Adipose tissue (tissue), 3 donors: ENCODE measurements around the gene COBL. TPM values are rescaled to one million over a fixed set of nuclear protein-coding genes. Genes with fewer than 3 reads are reported as not detected.

Experiments
- H3K27ac ChIP-seq: one replicate; pipeline ENCODE4 v1.5.1; 2013; ENCODE audit warnings: low read depth, low read length
- WGBS, 3 donors: extraction: QIAGEN DNeasy Blood & Tissue Kit; methylation state at CpG; one replicate each; pipeline ENCODE4 v1.1.7; 2013; 5-methylcytosine and 5-hydroxymethylcytosine counted together
- polyA plus RNA-seq, 3 donors: library from polyadenylated mRNA; stranded (reverse); fragments of 200-250 nt; gene quantifications; one replicate each; pipeline ENCODE4 v1.2.3, GENCODE V29; 2013
- donor health status: healthy with polysubstance abuse.
- donor health status: Bipolar disorder and iron deficiency.
- donor health status: healthy.

COBL gene
- polyA plus RNA-seq, 3 donors, result 1.8 to 8.0 (median 4.8) TPM

DNA sequence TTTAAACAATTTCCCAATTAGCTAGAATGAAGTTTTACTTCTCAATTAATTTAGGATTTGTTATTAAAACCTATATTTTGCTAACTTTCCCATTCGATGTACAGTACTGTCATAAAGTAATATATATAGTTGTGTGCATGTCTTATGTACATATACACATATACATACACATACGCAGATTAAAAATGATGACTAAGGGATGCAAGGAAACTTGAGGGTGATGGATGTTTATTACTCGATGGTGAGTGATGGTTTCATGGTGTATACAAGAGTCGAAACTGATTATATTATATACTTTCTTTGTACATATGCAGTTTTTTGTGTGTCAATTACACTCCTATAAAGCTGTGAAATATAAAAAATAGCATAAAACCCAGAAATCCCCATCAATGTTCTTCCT is 248.2 kb downstream of the COBL start:
- WGBS, 3 donors, result 84 to 91% (median 85%) methylated on average over 4 of the region's 4 CpGs

DNA sequence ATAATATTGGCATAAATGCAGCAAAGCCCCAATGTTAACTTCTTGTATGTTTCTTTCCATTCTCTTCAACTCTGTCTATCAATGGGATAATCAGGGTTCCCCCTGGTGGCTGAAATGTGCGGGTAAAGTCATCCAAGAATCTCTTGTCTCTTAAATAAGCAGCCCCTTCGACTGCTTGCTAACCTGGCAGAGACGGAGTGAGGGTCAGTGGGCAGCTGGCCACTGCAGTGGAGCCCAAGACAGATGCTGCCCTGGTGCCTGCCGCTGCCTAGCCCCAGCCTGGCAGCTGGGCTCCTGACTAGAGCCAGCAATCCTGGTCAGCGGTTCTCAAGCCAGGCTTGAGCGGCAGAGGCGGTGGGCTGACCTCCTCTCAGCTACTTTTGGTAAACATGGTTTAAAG is 248.9 kb downstream of the COBL start:
- WGBS, 3 donors, result 27 to 48% (median 45%) methylated on average over 7 of the region's 7 CpGs
- H3K27ac ChIP-seq, result no peak overlapping the region

More for the DNA sequence above, 248.2 kb downstream of the COBL start:
- no peak overlapping the region for H3K27ac ChIP-seq

DNA sequence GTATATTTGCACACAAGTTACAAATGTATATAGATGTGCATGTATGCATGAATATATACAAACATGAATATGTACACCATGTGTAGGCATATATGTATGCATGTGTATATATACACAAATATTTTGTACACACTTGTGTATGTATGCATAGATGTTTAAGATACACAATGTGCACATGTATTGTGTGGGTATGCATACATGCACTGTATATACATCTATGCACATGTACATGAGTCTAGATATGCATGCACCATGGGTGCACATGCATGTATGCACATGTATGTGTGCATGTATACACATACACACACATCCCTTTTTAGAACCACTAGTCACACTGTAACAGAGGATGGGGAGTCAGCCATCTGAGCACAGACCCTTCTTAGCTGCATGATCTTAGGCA is 249.4 kb downstream of the COBL start:
- H3K27ac ChIP-seq, result no peak overlapping the region

DNA sequence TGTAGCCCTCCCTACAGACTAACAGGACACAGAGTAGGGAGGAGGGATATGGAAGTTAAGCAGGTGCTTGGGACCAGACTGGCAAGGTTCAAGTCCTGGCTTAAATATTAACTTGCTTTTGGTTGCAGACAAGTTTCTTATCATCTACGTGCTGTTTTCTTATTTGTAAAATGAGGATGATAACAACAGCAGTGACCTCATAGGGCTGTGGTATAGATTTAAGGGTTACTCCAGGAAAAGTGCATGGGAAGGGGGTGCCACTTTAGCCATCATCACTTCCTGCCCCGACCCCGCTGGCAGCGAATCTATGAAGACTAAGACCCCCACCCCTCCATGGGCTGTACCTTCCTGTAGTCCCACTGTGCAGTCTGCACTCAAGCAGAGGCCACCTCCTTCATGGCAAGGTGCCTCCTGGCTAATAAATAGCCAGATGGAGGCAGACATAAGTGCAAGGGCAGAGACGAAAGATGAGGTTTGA is 250.2 kb downstream of the COBL start:
- no peak overlapping the region for H3K27ac ChIP-seq
- 20 to 91% (median 89%) methylated on average over 5 of the region's 5 CpGs for WGBS, 3 donors

DNA sequence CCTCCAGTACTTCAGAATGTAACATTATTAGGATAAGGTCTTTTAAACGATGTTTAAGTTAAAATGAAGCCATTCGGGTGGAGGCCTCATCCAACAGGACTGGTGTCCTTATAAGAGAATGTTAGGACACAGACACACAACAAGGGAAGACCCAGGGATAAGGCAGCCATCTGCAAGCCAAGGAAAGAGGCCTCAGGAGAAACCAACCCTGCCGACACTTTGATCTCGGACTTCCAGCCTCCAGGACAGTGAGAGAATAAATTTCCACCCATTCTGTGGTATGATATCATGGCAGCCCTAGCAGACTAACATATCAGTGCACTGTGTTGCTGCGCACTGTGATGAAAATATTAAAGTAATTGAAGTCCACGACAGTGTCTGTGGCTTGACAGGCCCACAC is 250.8 kb downstream of the COBL start:
- no peak overlapping the region for H3K27ac ChIP-seq
- WGBS, 3 donors, result 85 to 95% (median 93%) methylated on average over 6 of the region's 6 CpGs

DNA sequence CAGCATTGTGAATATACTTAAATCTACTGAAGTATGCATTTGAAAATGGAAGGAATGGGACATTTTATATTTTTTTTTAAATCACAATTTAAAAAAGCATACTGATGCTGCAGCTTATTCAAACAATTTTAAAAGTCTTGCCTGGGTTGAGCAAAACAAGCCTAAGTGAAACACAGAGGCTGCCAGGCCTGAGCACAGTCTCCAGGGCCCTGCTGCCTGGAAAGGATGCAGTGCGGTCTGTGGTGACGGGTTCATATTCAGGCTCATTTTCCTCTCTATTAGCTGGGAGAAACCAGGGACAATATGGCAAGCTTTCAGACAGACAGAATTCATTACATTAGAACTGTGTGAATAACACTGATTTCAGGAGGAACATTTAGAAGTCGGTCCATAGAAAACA is 251.9 kb downstream of the COBL start:
- no peak overlapping the region for H3K27ac ChIP-seq
- WGBS, 3 donors, result 79 to 90% (median 80%) methylated on average over 3 of the region's 3 CpGs

DNA sequence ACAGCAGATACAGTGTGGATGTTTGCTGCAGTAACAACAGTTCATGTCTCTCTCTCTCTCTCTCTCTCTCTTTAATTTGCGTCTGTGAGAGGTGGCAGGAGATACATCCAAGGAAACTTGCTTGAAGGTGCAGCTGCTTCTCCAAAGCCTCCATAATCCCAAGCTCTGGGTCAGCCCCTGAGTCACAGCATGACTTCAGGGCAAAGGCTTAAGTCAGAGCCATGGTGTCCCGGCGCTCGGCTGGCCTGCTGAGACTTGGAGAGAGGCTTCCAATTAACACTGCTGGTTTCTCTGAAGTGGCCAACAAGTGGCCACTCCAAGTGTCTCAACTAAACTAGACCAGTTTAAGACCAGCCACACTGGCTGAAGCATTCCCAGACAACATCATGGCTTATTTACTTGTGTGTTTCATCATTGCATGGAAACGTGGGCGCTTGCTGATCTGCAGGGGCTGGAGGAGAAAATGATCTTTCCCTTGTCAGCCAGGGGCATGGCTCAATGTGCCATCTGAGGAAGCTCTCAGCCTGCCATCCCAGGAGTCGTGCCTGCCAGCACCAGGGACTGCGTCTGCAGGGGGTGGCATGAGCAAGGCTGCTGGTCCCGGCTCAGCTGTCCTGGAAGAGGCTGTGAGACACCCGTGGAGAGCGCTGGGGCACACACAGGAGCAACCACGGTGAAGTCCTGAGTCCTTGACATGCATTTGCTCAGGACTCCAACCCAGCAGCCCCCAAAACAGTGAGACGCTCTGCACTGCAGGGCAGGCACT is 254.2 kb downstream of the COBL start:
- H3K27ac ChIP-seq, result no peak overlapping the region
- WGBS, 3 donors, result 81 to 87% (median 84%) methylated on average over 13 of the region's 13 CpGs

DNA sequence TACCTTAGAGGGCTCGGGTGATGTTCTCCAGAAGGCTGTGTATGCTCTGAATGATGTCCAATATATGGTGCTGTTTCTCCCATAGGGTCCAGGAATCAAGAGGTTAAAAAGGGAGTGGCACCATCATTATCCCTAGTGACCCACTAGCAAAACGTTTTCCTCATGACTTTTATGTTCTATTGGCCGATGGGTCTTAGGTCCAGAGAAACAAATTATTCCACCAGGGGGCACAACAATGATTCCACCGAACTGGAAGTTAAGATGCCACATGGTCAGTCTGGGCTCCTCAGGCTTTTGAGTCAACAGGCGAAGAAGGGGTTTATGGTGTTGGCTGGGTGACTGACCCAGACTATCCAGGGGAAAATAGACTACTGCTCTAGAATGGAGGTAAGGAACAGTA is 256.1 kb downstream of the COBL start:
- 64 to 77% (median 67%) methylated on average over 5 of the region's 5 CpGs for WGBS, 3 donors

DNA sequence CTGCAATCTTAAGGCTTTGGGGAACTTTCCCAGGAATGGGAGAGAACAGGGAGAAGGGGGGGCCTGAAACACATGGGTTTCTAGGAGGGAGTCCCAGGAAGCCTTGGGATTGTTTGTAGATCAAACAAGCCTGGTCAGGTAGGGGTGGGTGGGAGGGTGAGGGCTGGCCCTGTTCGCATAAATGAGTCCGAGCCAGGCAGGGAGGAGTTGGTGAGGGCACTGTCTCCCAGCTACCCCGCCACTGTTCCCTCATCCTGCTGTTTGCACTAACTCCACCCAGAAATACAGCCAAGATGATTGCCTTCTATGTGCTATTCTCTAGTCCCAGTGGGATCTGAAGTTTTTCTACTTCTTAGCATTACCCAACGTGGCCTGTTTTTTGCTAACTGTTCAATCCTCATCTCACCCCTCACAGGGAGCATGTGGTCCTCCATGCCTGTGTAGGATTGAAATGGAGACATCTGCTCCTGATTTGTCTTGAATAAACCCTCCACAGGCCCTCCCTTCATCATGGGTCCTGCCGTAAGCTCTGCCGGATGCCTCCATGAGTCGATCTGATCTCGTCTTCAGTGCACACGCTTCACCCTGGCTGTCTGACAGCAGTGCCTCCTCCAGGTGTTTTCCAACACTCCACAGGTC is 257.0 kb downstream of the COBL start:
- no peak overlapping the region for H3K27ac ChIP-seq
- 67 to 89% (median 83%) methylated on average over 8 to 9 of the region's 9 CpGs for whole genome bisulfite sequencing, 3 donors

More for the DNA sequence above, 256.1 kb downstream of the COBL start:
- no peak overlapping the region for H3K27ac ChIP-seq

DNA sequence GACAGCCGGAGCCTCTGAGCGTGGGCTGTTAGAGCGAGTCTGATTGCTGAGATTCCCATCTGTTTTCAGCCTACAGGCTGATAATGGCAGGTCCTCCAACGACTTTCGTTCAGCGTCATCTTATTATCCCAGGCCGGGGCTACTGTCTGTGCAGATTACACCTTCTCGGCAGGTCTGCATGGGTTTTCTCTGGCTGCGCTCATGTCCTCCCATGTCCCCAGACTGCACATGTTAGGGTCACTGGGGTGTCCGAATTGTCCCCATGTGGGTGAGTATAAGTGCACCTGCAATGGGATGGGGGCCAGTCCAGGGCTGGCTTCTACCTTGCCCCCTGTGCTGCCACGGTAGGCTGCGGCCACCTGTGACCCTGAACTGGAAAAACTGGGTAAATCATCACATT is 257.8 kb downstream of the COBL start:
- H3K27ac ChIP-seq, result no peak overlapping the region
- WGBS, 3 donors, result 79 to 96% (median 94%) methylated on average over 12 of the region's 12 CpGs

DNA sequence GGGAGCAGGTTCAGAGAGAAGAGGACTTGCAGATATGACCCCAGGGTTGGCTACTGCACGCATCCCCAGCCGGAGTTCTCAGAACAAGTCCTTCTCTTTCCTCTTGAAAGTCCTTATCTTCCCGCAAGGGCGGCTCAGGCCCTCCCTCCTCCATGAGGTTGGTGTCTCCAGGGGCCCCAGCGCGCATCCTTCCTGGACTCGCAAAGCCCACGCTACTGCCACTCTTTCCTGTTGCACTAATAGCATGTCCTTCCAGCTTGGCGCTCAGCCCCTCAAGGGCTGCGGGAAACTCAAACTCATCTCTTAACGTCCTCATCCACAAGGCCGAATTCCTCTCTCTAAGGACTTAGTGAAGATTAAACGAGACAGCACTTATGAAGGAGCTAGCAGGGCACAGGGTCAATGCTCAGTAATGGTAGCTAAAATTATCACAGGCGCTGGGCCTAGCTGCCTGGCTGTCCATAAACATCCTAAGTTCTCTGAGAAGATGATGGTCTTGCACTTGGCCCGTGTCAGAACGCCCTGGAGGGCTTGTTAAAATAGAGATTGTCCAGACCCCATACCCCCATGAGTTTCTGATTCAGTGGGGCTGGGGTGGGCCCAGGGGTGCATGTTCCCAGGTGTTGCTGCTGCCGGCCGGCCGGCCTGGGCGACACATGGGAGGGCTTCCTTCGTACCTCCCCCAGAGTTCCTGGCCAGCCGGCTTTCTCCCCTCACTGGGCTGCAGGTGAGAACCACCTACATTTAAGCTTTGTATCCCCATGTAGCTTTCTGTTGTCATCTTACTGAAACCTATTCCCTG is 261.4 kb downstream of the COBL start:
- no peak overlapping the region for H3K27ac ChIP-seq
- WGBS, 3 donors, result 74 to 86% (median 79%) methylated on average over 22 of the region's 22 CpGs

DNA sequence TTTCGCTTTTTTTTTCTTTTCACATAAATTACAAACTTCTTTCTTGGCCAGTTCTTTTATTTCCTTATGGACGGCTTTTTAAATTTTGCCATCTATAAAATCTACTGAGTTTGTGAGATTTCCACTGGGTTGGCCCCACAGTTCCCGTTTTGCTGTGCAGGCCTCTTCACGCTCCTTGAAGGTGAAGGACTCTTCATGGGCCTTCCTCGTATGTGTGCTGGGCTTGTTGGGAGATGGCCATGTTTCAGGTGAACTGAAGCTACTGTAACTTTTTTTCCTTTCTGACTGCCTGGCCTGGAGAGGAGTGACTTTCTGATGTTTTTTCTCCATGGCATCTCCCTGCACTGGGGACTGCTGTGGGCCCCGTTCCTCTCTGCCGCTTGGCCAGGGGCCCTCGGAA is 262.4 kb downstream of the COBL start:
- no peak overlapping the region for H3K27ac ChIP-seq
- 76 to 88% (median 82%) methylated on average over 8 of the region's 8 CpGs for whole genome bisulfite sequencing, 3 donors

DNA sequence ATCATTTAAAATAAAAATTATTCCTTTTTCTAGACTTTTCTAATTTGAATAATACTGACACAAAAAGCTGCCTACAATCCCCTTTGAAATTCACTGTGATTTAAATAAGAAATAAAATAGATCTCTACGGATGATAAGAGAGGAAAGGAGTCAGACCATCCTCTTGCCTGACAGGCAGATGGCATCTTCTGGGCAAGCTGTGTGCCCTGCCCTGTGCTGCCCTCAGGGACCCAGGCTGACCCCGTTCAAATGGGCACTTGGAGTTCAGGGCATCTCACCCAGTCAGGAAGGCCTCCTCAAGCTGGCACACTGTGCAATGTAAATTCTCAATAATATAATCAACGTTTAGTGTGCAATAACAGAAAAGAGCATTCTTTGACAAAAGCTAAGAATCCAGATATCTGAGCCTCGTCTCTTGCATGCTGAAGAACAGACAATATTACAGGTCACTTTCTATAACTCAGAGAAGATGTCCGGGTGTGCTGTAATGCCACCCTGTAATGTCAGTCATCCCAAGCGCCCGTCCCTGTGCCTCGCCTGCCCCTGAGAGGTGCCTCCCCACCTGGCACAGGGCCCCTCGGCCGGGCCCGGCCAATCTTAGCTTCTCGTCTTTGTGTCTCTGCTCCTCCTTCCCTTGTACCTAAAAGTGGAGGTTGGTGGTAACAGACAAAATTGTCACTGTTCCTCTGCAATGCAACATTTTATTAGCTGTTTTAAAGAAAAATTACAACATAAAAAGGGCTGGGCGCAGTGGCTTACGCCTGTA is 263.3 kb downstream of the COBL start:
- H3K27ac ChIP-seq, result no peak overlapping the region
- WGBS, 3 donors, result 89 to 91% (median 90%) methylated on average over 14 of the region's 14 CpGs

DNA sequence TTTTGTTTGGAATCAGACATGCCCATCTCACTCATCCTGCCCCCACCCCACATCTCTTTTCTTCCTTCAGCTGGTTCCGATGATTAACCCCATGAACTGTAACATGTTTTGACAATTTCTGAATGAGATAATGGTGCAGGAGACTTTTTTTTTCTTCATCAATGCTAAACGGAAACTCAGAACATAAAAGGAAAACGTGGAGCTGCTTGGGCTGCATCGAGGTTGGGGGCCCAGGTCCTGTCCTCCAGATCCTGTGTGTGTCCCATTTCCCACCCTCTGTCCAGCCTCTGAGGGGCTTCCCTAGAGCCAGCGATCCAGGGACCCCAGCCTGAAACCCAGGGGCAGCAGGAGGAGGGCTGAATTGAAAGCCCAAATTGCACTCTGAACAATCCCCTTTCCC is 270.1 kb downstream of the COBL start:
- WGBS, 3 donors, result 56 to 73% (median 64%) methylated on average over 5 of the region's 5 CpGs

DNA sequence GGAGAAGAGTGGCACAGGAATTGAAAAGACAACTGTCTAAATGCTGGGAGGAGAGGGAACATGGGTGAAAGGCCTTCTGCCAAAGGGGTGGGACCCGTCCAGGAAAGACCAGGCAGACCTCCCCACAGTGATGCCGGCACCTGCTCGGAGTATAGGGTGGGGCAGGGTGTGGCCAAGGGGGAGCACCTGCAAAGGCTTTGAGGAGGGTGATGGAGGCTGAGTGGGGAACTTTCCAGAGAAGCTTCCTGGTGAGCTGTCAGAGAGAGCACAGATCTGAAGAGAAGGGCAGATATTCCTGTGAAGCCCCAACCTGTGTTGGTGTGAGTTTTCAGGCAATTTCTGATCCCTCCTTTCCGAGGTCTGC is 270.5 kb downstream of the COBL start:
- WGBS, 3 donors, result 80 to 93% (median 81%) methylated on average over 4 of the region's 4 CpGs
- H3K27ac ChIP-seq, result no peak overlapping the region

More for the DNA sequence above, 270.1 kb downstream of the COBL start:
- no peak overlapping the region for H3K27ac ChIP-seq

DNA sequence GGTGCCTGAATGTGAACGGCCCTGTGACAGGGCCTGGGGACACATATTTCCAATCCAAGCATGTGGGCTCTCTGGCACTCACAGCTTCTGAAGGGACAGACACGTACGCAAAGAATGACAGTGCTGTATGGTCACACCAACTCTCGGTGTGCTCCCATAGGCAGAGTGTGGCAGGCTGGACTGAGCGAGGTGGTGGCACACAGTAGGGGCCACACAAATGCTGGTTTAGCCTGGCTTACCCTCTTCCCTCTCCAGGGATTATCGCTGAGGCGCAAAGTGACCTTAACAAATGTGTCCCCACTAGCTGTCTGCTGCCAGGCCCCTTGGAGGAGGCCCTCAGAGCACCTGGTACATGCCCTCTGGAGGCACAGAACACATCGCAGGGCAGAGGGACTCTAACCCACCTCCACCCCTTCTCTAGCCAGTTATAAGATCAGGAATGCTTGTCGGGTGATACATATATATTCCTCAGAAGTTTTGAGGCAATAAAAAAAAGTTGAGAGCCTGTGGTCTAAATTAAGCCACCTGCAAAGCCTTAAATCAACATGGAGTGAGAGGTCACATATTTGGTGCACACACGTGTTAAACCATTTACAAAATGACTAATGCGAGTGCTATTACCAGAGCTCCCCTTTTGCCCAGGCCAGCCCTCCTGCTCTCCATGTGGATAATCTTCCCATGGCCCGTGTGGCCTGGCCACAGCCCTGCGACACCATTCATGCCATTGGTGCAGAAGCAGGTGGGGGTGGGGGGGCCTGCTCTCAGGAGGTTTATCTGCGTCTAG is 271.1 kb downstream of the COBL start:
- H3K27ac ChIP-seq, result no peak overlapping the region
- 78 to 84% (median 80%) methylated on average over 14 of the region's 14 CpGs for WGBS, 3 donors

DNA sequence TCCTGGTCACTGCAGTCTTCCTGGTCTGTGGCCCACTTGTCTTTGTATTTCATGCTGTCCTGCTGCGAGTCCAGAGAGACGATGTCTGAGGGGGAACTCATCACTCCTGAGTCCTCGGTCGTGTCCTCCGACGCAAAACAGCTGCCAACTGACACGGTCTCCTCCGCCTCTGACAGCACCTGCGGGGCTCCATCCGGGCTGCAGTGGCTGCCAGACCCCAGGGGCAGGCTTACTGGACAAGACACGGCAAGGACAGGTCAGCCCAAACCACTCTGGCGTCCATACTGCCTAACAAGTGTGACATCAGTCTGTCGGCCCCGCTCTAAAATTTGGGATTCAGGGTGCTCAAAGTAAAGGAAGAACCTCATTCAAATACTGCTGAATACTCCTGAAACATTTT is 273.1 kb downstream of the COBL start:
- H3K27ac ChIP-seq, result no peak overlapping the region
- 81 to 89% (median 82%) methylated on average over 14 of the region's 14 CpGs for WGBS, 3 donors

DNA sequence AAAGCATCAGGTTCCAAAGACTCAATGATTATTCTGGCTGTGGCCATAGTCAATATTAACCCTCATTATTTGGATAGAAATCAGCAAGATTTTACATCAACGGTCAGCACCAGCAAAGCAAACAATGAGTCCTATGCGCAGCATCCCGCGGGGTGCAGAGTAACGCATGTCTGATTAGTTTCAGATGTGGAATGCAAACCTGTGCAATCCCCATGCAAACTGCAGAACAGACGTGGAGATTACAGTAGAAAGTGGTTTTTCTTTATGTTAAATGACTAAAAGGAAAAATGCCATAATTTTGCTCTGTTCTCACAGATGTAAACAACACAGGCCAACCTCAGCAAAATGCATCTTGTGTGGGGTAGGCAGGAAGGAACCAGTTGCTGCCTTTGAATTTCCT is 275.8 kb downstream of the COBL start:
- WGBS, 3 donors, result 48 to 61% (median 53%) methylated on average over 6 of the region's 6 CpGs
- H3K27ac ChIP-seq, result no peak overlapping the region
